ENCODE results near the gene SLC25A43. TPM values are rescaled to one million over a fixed set of nuclear protein-coding genes. Genes with fewer than 3 reads are reported as not detected.

The SLC25A43 gene
- total and polyA plus RNA-seq, 3 donors from 2014 or later = 3.9 to 6.9 (median 5.8) TPM

GRCh38 chrX:119467433-119467832 lies 68.3 kb downstream of the SLC25A43 start:
- peak overlapping the region in 1 of 2 donors; percentile 64 for H3K27ac ChIP-seq
- no peaks in the 10 kb centered on the region for H3K27me3 ChIP-seq
- DNase-seq = no peak
- WGBS, 2 donors = 48 to 52% methylated on average over 6 of the region's 6 CpGs
- intact Hi-C loops (cut with DNase I; ENCODE audit: low total_unique reads) = no loop called here
- H3K4me3 ChIP-seq = no peak overlapping the region
- no peaks in the 10 kb centered on the region for H3K4me1 ChIP-seq
- TF ChIP-seq, protein P1, sequence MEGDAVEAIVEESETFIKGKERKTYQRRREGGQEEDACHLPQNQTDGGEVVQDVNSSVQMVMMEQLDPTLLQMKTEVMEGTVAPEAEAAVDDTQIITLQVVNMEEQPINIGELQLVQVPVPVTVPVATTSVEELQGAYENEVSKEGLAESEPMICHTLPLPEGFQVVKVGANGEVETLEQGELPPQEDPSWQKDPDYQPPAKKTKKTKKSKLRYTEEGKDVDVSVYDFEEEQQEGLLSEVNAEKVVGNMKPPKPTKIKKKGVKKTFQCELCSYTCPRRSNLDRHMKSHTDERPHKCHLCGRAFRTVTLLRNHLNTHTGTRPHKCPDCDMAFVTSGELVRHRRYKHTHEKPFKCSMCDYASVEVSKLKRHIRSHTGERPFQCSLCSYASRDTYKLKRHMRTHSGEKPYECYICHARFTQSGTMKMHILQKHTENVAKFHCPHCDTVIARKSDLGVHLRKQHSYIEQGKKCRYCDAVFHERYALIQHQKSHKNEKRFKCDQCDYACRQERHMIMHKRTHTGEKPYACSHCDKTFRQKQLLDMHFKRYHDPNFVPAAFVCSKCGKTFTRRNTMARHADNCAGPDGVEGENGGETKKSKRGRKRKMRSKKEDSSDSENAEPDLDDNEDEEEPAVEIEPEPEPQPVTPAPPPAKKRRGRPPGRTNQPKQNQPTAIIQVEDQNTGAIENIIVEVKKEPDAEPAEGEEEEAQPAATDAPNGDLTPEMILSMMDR (IDR thresholded peaks at IDR 0.05) = no peak
- TF ChIP-seq POLR2A (IDR thresholded peaks at IDR 0.05) = no peak
- no peaks in the 10 kb centered on the region for H3K9me3 ChIP-seq
- H3K36me3 ChIP-seq (ENCODE audit: low read depth, missing control alignments) = no peaks in the 10 kb centered on the region

DNA sequence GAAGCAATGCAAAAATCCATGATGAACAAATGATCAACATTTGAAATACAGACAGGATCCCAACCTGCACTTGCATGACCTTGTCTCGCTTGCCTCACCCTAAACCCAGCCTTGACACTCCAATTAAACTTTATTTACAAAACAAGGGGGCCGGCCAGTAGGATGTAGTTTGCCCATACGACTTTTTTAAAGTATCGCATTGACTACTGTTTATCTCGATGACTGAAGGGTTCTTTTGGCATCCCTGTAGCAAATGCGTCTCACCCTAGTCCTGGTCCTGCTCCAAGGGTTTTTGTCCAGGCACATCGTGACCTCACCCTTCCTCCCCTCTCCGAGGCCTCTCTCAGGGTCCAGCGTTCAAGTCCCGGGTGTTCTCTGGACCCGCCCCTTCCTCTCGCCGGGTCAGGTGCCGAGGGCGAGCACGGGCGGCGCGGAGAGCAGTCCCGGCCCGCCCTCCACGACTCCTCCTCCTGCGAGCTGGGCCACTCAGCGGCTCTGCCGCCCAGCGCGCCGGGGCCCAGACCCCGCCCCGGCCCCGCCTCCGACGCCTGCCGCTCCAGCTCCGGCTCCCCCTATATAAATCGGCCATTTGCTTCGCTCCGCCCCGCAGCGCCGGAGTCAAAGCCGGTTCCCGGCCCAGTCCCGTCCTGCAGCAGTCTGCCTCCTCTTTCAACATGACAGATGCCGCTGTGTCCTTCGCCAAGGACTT lies 68.9 kb downstream of the SLC25A43 start, which contains the start of gene SLC25A5:
SLC25A5 (plus strand) TSS at position 603 of the 709 bp plus-strand sequence; CDS start at position 675, 72 bp downstream.
- H3K9me3 ChIP-seq = no peaks in the 10 kb centered on the region
- H3K27ac ChIP-seq = peak within 1 kb of the TSS; percentile 85 to 90
- no peaks in the 10 kb centered on the region for H3K27me3 ChIP-seq
- H3K36me3 ChIP-seq (ENCODE audit: low read depth, missing control alignments) = no peaks in the 10 kb centered on the region
- intact Hi-C loops (cut with DNase I; ENCODE audit: low total_unique reads) = no loop called here
- DNase-seq = peak; percentile 87
- peak within 1 kb of the TSS; percentile 76 to 85 for H3K4me3 ChIP-seq
- no peaks in the 10 kb centered on the region for H3K4me1 ChIP-seq
- TF ChIP-seq, protein P1 (IDR thresholded peaks at IDR 0.05) = no peak
- TF ChIP-seq POLR2A (IDR thresholded peaks at IDR 0.05) = no peak
- 4 to 16% methylated on average over 6 to 19 of the region's 46 CpGs for WGBS, 2 donors

DNA sequence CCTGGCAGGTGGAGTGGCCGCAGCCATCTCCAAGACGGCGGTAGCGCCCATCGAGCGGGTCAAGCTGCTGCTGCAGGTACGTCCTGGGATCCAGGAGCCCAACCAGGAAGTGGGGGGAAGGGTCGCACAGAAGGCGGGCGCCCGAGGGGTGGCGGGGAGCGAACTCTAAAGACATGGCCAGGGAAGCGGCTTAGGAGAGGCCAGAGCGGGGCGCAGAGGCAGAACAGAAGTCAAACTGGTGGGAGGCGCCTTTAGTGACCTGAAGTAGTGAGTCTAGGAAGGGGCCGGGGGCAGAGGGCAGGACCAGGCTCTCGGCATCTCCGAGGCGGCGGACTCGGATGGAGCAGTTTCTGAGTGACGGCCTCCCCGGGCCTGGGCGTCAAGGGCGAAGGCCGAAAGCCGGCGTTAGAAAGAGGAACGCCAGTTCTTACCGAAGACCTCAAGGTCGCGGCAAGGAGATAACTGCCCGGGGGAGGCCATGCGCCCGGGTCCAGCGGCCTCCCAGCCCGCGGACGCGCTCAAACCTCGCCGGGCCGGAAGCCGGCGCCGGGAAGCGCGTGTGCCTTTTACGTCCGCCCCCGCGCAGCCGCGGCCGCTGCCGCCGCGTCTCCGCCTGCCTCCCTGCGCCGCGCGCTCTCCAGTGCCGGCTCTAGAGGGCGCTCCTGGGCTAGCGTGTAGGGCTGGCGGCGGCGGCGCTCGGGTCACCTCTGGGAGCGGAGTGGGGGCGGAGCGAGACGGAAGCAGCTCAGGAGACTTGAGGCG lies 69.6 kb downstream of the SLC25A43 start:
- intact Hi-C loops (cut with DNase I; ENCODE audit: low total_unique reads) = no loop called here
- TF ChIP-seq, protein P1 (IDR thresholded peaks at IDR 0.05) = peak; percentile 35 to 73 (median 58)
- TF ChIP-seq POLR2A (IDR thresholded peaks at IDR 0.05) = no peak
- peak overlapping the region; percentile 76 to 85 for H3K4me3 ChIP-seq
- H3K9me3 ChIP-seq = no peaks in the 10 kb centered on the region
- H3K4me1 ChIP-seq = no peaks in the 10 kb centered on the region
- 0% methylated on average over 25 to 30 of the region's 78 CpGs for WGBS, 2 donors
- no peaks in the 10 kb centered on the region for H3K27me3 ChIP-seq
- H3K27ac ChIP-seq = peak overlapping the region; percentile 85 to 90
- no peaks in the 10 kb centered on the region for H3K36me3 ChIP-seq (ENCODE audit: low read depth, missing control alignments)
- DNase-seq = peak; percentile 87

- WGBS, 2 donors = 7% methylated on average over 8 of the region's 8 CpGs; no CpG with 5 or more reads in 1 of the 2 donors
- no peaks in the 10 kb centered on the region for H3K36me3 ChIP-seq (ENCODE audit: low read depth, missing control alignments)
- intact Hi-C loops (cut with DNase I; ENCODE audit: low total_unique reads) = no loop called here
- H3K4me1 ChIP-seq = no peaks in the 10 kb centered on the region
- DNase-seq = no peak
- H3K4me3 ChIP-seq = peak overlapping the region; percentile 76 to 85
- TF ChIP-seq, protein P1 (IDR thresholded peaks at IDR 0.05) = no peak
- TF ChIP-seq POLR2A (IDR thresholded peaks at IDR 0.05) = no peak
- H3K9me3 ChIP-seq = no peaks in the 10 kb centered on the region
- H3K27me3 ChIP-seq = no peaks in the 10 kb centered on the region
- H3K27ac ChIP-seq = peak overlapping the region; percentile 85 to 90
Measured at GRCh38 chrX:119469313-119469635, 70.1 kb downstream of the SLC25A43 start.
